K562 (cell line): ENCODE results near the gene CHDH. TPM values are rescaled to one million over a fixed set of nuclear protein-coding genes. Genes with fewer than 3 reads are reported as not detected.

Source experiments
- ATAC-seq: fragments of 200-7000 bp; cut with Tn5 transposase; 3 replicates; pipeline ENCODE4 v1.9.1; 2020; ENCODE audit warnings: moderate library complexity
- BruUV-seq: library from RNA; stranded (reverse); fragments of 400-500 nt; replicated peaks from 2 replicates; lab custom pipeline; 2021; lab: Mats Ljungman, UMichigan
- CTCF ChIA-PET: fragments of 300-600 bp; formaldehyde crosslinking; extraction: SDS; loops from one replicate; lab custom pipeline; 2021; ENCODE audit warnings: low intra/inter-chr PET ratio; lab: Yijun Ruan, JAX
- POLR2A ChIA-PET: fragments of 300-600, 350-650 bp; sonication (Branson Sonifier 250); formaldehyde crosslinking; extraction: SDS; loops from one replicate; lab custom pipeline; 2021; ENCODE audit warnings: antibody characterized with exemption, inconsistent platforms; lab: Yijun Ruan, JAX
- DNase-seq, 4 experiments: peaks; one replicate each; pipeline versions ENCODE4 v3.0.0 to v3.0.0-alpha.2; 2011 to 2018; ENCODE audit warnings: low spot score in 3 of 4, mixed read lengths in 3 of 4; ENCODE audit errors: extremely low read depth in 1 of 4
- FAIRE-seq: peaks from 2 replicates; lab custom pipeline; 2011; peaks lifted over from hg19 to GRCh38; lab: Jason Lieb, UNC
- H2AFZ ChIP-seq: 2 replicates; pipeline ENCODE4 v1.6.0; 2011; ENCODE audit warnings: low read depth, low read length, control low read depth, inconsistent platforms
- H3K27ac ChIP-seq: fragments of 200-600 bp; 3 replicates; pipeline ENCODE4 v1.8.0; 2011; ENCODE audit warnings: low read depth, mild to moderate bottlenecking, control low read depth, inconsistent platforms, low read length, moderate library complexity, mixed read lengths; ENCODE audit errors: extremely low read depth
- H3K27me3 ChIP-seq, 2 experiments: fragments of 300-600 bp in 1 of 2; 2 replicates in 1 of 2; 3 replicates in 1 of 2; pipeline versions ENCODE4 v1.6.0 to v1.8.0; 2011; ENCODE audit warnings: inconsistent platforms in 2 of 2, low read length in 2 of 2, mild to moderate bottlenecking in 1 of 2, mixed read lengths in 1 of 2, moderate library complexity in 1 of 2; ENCODE audit not compliant: control insufficient read depth in 2 of 2, insufficient read depth in 2 of 2
- H3K36me3 ChIP-seq: fragments of 300-600 bp; 3 replicates; pipeline ENCODE4 v1.8.0; 2011; ENCODE audit warnings: mild to moderate bottlenecking, low read length, inconsistent platforms; ENCODE audit not compliant: control insufficient read depth, insufficient read depth
- H3K4me1 ChIP-seq, 2 experiments: fragments of 200-600 bp in 1 of 2; replicated peaks in 1 of 2; 2 replicates in 1 of 2; 3 replicates in 1 of 2; pipeline versions ENCODE4 v1.5.1 to v1.8.0; 2011; ENCODE audit warnings: inconsistent platforms in 2 of 2, low read length in 2 of 2, mild to moderate bottlenecking in 1 of 2, mixed read lengths in 1 of 2, moderate library complexity in 1 of 2; ENCODE audit not compliant: control insufficient read depth in 2 of 2, insufficient read depth in 2 of 2
- H3K4me2 ChIP-seq: 2 replicates; pipeline ENCODE4 v1.6.1; 2011; ENCODE audit warnings: low read length, control low read depth, inconsistent platforms, mixed read lengths; ENCODE audit not compliant: insufficient read depth
- H3K4me3 ChIP-seq: fragments of 200-600 bp; sonication (generic), shearing (Covaris generic); 2 replicates; pipeline ENCODE4 v1.5.1; 2016; ENCODE audit warnings: control low read depth, inconsistent platforms
- H3K79me2 ChIP-seq: fragments of 200-600 bp; 3 replicates; pipeline ENCODE4 v1.8.0; 2011; ENCODE audit warnings: low read length, inconsistent platforms; ENCODE audit not compliant: control insufficient read depth, insufficient read depth
- H3K9ac ChIP-seq, 2 experiments: 2 replicates each; pipeline versions ENCODE4 v1.6.0 to v1.6.1; 2011; ENCODE audit warnings: low read depth in 2 of 2, low read length in 2 of 2, control low read depth in 1 of 2, inconsistent platforms in 1 of 2, mild to moderate bottlenecking in 1 of 2, mixed read lengths in 1 of 2; ENCODE audit not compliant: insufficient read depth in 1 of 2
- H3K9me1 ChIP-seq: one replicate; pipeline ENCODE4 v1.6.0; 2011; ENCODE audit warnings: inconsistent platforms, mild to moderate bottlenecking, low read length, moderate library complexity; ENCODE audit not compliant: control insufficient read depth, insufficient read depth
- H3K9me3 ChIP-seq: replicated peaks from 2 replicates; pipeline ENCODE4 v1.5.1; 2011; ENCODE audit warnings: low read depth, low read length, inconsistent platforms; ENCODE audit not compliant: control insufficient read depth, insufficient read depth
- H4K20me1 ChIP-seq: replicated peaks from 2 replicates; pipeline ENCODE4 v1.6.1; 2011; ENCODE audit warnings: low read length, inconsistent platforms, mixed read lengths; ENCODE audit not compliant: control insufficient read depth, insufficient read depth
- BACH1 ChIP-seq: fragments of 200-800 bp; sonication (Bioruptor generic); IDR thresholded peaks from 2 replicates; pipeline ENCODE4 v1.6.1; 2016; ENCODE audit warnings: missing genetic modification characterization, missing compliant biosample characterization
- FIP1L1 ChIP-seq: fragments of 200-400 bp; formaldehyde crosslinking; IDR thresholded peaks from 2 replicates; pipeline ENCODE4 v1.6.1; 2018; ENCODE audit warnings: mild to moderate bottlenecking, low read depth, low read length; ENCODE audit not compliant: poor library complexity, severe bottlenecking
- HEY1 ChIP-seq: fragments of 250-450 bp; sonication (Bioruptor Pico); IDR thresholded peaks from 2 replicates; pipeline ENCODE4 v1.5.0; 2020; ENCODE audit warnings: mild to moderate bottlenecking, moderate library complexity, borderline replicate concordance
- HMGN3 ChIP-seq: IDR thresholded peaks from 2 replicates; pipeline ENCODE4 v1.6.1; 2011; ENCODE audit warnings: borderline replicate concordance, low read depth, mild to moderate bottlenecking, mixed read lengths, low read length; ENCODE audit not compliant: insufficient read length; ENCODE audit errors: extremely low read depth
- SRSF1 ChIP-seq: fragments of 200-400 bp; formaldehyde crosslinking; IDR thresholded peaks from 2 replicates; pipeline ENCODE4 v1.6.1; 2017; ENCODE audit warnings: mild to moderate bottlenecking, low read depth, low read length, moderate library complexity
- WGBS: fragments of 100-300 bp; shearing (Covaris generic); methylation state at CpG from one replicate; pipeline ENCODE4 v1.1.6; 2016; ENCODE audit warnings: low coverage, mixed read lengths; ENCODE audit not compliant: insufficient coverage; ENCODE audit errors: missing lambda C conversion rate; 5-methylcytosine and 5-hydroxymethylcytosine counted together
- in situ Hi-C: fragments of 300-500 bp; cut with MboI; formaldehyde crosslinking; loops from 4 replicates; pipeline ENCODE4 v1.15.0; 2018; ENCODE audit warnings: inconsistent platforms, mixed read lengths
- intact Hi-C: fragments of 100-400 bp; cut with micrococcal nuclease; formaldehyde crosslinking; loops from 2 replicates; pipeline ENCODE4 v1.14.2; 2022
- polyA plus RNA-seq, 8 experiments: library from polyadenylated mRNA; depleted of rRNA in 4 of 8; stranded (reverse) in 5 of 8; unstranded in 3 of 8; fragments of >200 nt; fragmentation: Nextera tagmentation in 2 of 8; fragmentation: Illumina TruSeq in 1 of 8; extraction: Ambion mirVana in 2 of 8; extraction: Trizol in 1 of 8; gene quantifications; 2 replicates each; pipeline versions ENCODE4 v1.2.1 to v1.2.3, GENCODE V29; 2011 to 2014; ENCODE audit warnings: inconsistent platforms in 1 of 8, missing spikeins in 1 of 8
- total RNA-seq, 7 experiments: library from RNA; depleted of rRNA in 6 of 7; stranded (reverse); fragments of >200 nt in 6 of 7; fragmentation: Illumina TruSeq in 2 of 7; extraction: Trizol in 2 of 7; gene quantifications; 2 replicates each; pipeline versions ENCODE4 v1.2.1 to v1.2.3, GENCODE V29; 2011 to 2021; ENCODE audit warnings: low replicate concordance in 1 of 7
- TF ChIP-seq, protein P1 (sequence below): sonication (generic); formaldehyde crosslinking; IDR thresholded peaks from 2 replicates; pipeline ENCODE4 v1.8.1; 2022; ENCODE audit warnings: missing genetic modification reagents

CHDH gene
- total and polyA plus RNA-seq, 9 of the 15 experiments (the other 6 are each of a cell fraction or from before 2014, with no cell fraction given): 0.06 to 1.9 (median 0.46) TPM

DNA sequence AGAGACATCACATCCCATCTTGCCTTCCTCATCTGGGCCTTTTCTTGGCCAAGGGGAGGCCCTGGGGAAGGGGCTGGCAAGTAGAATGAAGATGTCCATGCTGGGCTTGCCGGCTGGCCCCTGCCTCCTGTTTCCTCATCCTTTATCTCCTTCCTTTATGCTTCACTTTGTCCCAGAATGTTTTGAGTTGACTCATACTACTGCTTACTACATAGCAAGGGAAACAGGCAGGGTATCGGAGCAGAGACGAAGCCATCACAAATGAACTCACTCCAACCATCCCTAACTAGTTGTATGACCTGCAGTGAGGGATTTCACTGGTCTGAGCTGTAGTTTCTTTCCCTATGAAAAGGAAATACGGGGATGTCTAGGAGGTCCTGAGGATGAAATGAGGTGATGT, 66.0 kb downstream of the CHDH start:
- peaks cover 0 to 24% of the 10 kb centered on the region in 2 experiments; a peak in 2 of 5 replicates for H3K27me3 ChIP-seq
- H3K79me2 ChIP-seq: no peaks in the 10 kb centered on the region
- FAIRE-seq (no peak), ATAC-seq (no peak), DNase-seq (no peak)
- no peak overlapping the region for H3K4me2 ChIP-seq
- TF ChIP-seq FIP1L1 (no peak), BACH1 (tag) (no peak), HEY1 (CRISPR knock-in tag) (no peak), HMGN3 (no peak), SRSF1 (no peak)
- TF ChIP-seq, protein P1, sequence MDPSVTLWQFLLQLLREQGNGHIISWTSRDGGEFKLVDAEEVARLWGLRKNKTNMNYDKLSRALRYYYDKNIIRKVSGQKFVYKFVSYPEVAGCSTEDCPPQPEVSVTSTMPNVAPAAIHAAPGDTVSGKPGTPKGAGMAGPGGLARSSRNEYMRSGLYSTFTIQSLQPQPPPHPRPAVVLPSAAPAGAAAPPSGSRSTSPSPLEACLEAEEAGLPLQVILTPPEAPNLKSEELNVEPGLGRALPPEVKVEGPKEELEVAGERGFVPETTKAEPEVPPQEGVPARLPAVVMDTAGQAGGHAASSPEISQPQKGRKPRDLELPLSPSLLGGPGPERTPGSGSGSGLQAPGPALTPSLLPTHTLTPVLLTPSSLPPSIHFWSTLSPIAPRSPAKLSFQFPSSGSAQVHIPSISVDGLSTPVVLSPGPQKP: no peak
- intact Hi-C loops (no loop called here), in situ Hi-C loops (no loop called here)
- no TSS peak for BruUV-seq
- CTCF ChIA-PET: no interaction called here
- no peak overlapping the region for H3K27ac ChIP-seq
- H3K9me1 ChIP-seq: no peaks in the 10 kb centered on the region
- no peak overlapping the region for H3K4me3 ChIP-seq
- H3K36me3 ChIP-seq: no peaks in the 10 kb centered on the region
- no peaks in the 10 kb centered on the region for H3K9me3 ChIP-seq
- WGBS: 0% methylated on average over 4 of the region's 4 CpGs
- H2AFZ ChIP-seq: no peak overlapping the region
- POLR2A ChIA-PET: no interaction called here
- H3K4me1 ChIP-seq: no peaks in the 10 kb centered on the region
- H4K20me1 ChIP-seq: no peaks in the 10 kb centered on the region
- H3K9ac ChIP-seq: no peak overlapping the region
